ENCODE measurements around the gene DYNLT3. TPM values are rescaled to one million over a fixed set of nuclear protein-coding genes. Genes with fewer than 3 reads are reported as not detected.

Gene DYNLT3
- total and polyA plus RNA-seq, 5 donors, result 19.9 to 33.9 (median 22.5) TPM

- Histone ChIP-seq H3K4me1 (ENCODE audit: control insufficient read depth, insufficient read depth, low read length) (no peaks in the 10 kb centered on the region), H3K9me3 (ENCODE audit: control insufficient read depth, low read length) (no peaks in the 10 kb centered on the region), H3K27ac (ENCODE audit: low read length) (no peak overlapping the region), H3K27me3 (ENCODE audit: control insufficient read depth, insufficient read depth) (no peaks in the 10 kb centered on the region), H3K4me3 (ENCODE audit: low read length) (no peak overlapping the region)
- DNase-seq (no peak), ATAC-seq (no peak)
- intact Hi-C loops (cut with DNase I), result no loop called here
- WGBS, result 95% methylated on average over 3 of the region's 3 CpGs
Observed at GRCh38 chrX:37840931-37841330, 6.4 kb downstream of the DYNLT3 start.

GRCh38 chrX:37834937-37835336 lies 12.4 kb downstream of the DYNLT3 start:
- Histone ChIP-seq H3K4me3 (ENCODE audit: low read length) (no peak overlapping the region), H3K27ac (ENCODE audit: low read length) (no peak overlapping the region), H3K4me1 (ENCODE audit: control insufficient read depth, insufficient read depth, low read length) (no peaks in the 10 kb centered on the region), H3K27me3 (ENCODE audit: control insufficient read depth, insufficient read depth) (no peaks in the 10 kb centered on the region), H3K9me3 (ENCODE audit: control insufficient read depth, low read length) (no peaks in the 10 kb centered on the region)
- WGBS, result 85% methylated on average over 4 of the region's 4 CpGs
- ATAC-seq (no peak), DNase-seq (no peak)
- intact Hi-C loops (cut with DNase I), result no loop called here

GRCh38 chrX:37830371-37830770 lies 17.0 kb downstream of the DYNLT3 start:
- Histone ChIP-seq H3K27me3 (ENCODE audit: control insufficient read depth, insufficient read depth) (no peaks in the 10 kb centered on the region), H3K4me1 (ENCODE audit: control insufficient read depth, insufficient read depth, low read length) (no peaks in the 10 kb centered on the region), H3K4me3 (ENCODE audit: low read length) (no peak overlapping the region), H3K27ac (ENCODE audit: low read length) (no peak overlapping the region), H3K9me3 (ENCODE audit: control insufficient read depth, low read length) (no peaks in the 10 kb centered on the region)
- intact Hi-C loops (cut with DNase I), result no loop called here
- WGBS, result 89% methylated on average over 1 of the region's 1 CpG
- ATAC-seq (no peak), DNase-seq (no peak)

DNA sequence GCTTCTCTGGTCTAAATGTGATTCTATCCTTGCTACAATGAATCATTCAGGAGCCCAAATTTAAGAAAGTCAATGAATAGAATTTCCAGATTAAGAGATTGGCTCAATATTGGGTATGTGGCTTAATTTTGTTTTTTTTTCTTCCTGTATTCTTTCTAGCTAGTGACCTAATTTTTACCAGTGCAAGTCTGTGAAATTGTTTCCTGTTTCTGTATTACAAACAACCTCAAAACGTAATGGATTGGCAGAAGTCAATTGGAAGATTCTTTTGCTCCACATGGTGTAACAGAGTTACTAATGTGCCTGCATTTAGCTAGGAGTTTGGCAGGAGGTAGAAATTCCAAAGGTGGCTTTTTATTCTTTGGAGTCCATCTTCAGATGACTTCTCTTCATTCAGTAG lies 17.6 kb downstream of the DYNLT3 start:
- Histone ChIP-seq H3K4me3 (ENCODE audit: low read length) (no peak overlapping the region), H3K9me3 (ENCODE audit: control insufficient read depth, low read length) (no peaks in the 10 kb centered on the region), H3K27me3 (ENCODE audit: control insufficient read depth, insufficient read depth) (no peaks in the 10 kb centered on the region), H3K4me1 (ENCODE audit: control insufficient read depth, insufficient read depth, low read length) (no peaks in the 10 kb centered on the region), H3K27ac (ENCODE audit: low read length) (no peak overlapping the region)
- no peak for DNase-seq
- WGBS, result 35% methylated on average over 1 of the region's 1 CpG
- intact Hi-C loops (cut with DNase I), result loop anchor here in 3 of 4 donors (5.0 to 10.0 kb wide), 3 partner anchors 82 to 322 kb away; no protein-coding TSS in a partner anchor
- no peak for ATAC-seq

DNA sequence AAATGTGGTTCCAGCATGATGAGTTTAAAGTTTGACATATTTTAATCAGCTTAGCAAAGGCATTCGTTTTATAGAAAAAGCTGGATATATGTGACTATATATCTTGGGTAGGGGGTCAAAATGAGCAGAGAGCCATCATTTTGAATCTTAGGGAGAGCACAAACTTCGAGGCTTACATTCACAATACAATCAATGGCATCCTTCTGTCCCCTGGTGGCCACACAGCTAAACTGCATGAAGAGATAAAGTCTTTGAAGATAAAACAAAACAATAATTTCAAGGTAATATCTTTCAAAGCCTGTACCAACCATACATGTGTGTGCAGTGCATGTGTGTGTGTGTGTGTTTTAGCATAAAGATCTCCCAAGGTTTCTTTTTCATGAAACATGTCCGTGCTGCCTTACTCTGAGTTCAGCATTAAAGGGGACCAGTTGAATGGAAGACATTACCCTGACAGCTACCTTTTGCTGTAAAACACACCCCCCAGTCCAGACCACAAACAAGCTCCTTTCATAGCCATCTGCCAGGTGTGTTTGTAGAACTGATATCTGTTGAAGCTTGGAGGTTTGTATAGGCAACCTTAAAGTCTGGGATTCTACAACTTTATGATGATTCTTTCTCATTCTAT lies 22.0 kb downstream of the DYNLT3 start:
- peak in 1 of 2 donors; percentile 51 for ATAC-seq
- intact Hi-C loops (cut with DNase I), result loop anchor here in 3 of 4 donors (5.0 to 10.0 kb wide), 3 partner anchors 78 to 318 kb away; no protein-coding TSS in a partner anchor
- 4% methylated on average over 3 of the region's 3 CpGs for WGBS

DNA sequence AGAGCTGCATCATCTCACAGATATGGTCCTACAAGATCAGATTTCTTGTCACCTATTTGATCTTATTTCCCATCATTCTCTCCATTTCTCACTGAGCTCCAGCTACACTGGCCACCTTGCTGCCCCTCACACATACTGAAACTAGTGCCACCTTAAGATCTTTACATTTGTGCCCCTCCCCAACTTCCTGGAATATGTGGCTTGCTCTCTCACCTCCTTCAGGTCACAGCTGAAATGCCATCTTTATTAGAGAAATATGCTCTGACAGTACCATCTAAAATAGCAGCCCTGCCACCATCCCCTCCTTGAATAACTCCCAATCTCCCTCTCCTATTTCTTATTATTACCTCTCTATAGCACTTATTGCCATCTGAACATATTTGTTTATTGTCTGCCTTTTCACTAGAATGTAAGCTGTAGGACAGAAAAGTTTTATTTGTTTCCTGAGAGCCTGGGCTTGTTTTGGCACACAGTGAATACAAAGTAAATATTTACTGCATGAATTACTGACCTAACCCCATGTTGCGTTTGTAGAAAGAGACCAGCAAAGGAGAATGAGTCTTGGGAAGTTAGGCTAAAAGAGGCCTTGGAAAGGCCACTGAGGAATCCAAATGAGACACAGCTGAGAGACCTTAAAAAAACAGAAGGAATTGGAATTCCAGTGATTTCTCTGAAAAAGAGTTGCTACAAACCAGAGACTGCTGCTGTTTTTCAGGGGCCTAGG lies 22.7 kb downstream of the DYNLT3 start:
- no peak overlapping the region for H3K27ac ChIP-seq (ENCODE audit: low read length)
- DNase-seq (no peak), ATAC-seq (no peak)
- intact Hi-C loops (cut with DNase I), result loop anchor here in 3 of 4 donors (5.0 to 10.0 kb wide), 3 partner anchors 77 to 317 kb away; no protein-coding TSS in a partner anchor
- no peaks in the 10 kb centered on the region for H3K9me3 ChIP-seq (ENCODE audit: control insufficient read depth, low read length)
- H3K27me3 ChIP-seq (ENCODE audit: control insufficient read depth, insufficient read depth), result no peaks in the 10 kb centered on the region
- H3K4me3 ChIP-seq (ENCODE audit: low read length), result no peak overlapping the region
- WGBS, result 63% methylated on average over 1 of the region's 1 CpG
- no peaks in the 10 kb centered on the region for H3K4me1 ChIP-seq (ENCODE audit: control insufficient read depth, insufficient read depth, low read length)

More for the DNA sequence above, 22.0 kb downstream of the DYNLT3 start:
- Histone ChIP-seq H3K27me3 (ENCODE audit: control insufficient read depth, insufficient read depth) (no peaks in the 10 kb centered on the region), H3K9me3 (ENCODE audit: control insufficient read depth, low read length) (no peaks in the 10 kb centered on the region), H3K27ac (ENCODE audit: low read length) (no peak overlapping the region), H3K4me1 (ENCODE audit: control insufficient read depth, insufficient read depth, low read length) (no peaks in the 10 kb centered on the region), H3K4me3 (ENCODE audit: low read length) (no peak overlapping the region)
- DNase-seq, result peak in 2 of 3 donors; percentile 25 to 34

DNA sequence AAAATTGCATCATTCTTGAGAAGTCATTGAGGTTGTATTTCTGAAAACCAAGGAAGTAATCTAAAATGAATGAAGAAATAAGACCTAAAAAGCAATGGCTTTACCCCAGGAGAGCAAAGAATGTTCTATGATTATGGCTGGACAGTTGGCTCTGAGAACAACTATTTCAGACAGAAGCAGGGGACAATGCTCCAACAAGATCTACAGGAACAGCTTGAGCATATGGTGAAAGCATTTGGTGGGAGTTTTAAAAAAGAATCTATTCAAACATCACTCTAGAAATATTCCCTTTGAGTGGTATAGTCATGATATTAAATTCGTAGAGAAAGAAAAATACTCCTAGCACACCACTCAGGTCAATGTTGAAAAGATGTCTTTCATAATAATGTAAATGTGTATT lies 26.7 kb downstream of the DYNLT3 start:
- no peak for ATAC-seq
- no peaks in the 10 kb centered on the region for H3K27me3 ChIP-seq (ENCODE audit: control insufficient read depth, insufficient read depth)
- no peaks in the 10 kb centered on the region for H3K4me1 ChIP-seq (ENCODE audit: control insufficient read depth, insufficient read depth, low read length)
- H3K9me3 ChIP-seq (ENCODE audit: control insufficient read depth, low read length), result no peaks in the 10 kb centered on the region
- no peak for DNase-seq
- intact Hi-C loops (cut with DNase I), result loop anchor here in 2 of 4 donors (5.0 to 10.0 kb wide), 2 partner anchors 73 to 76 kb away; no protein-coding TSS in a partner anchor
- WGBS, result 82% methylated on average over 1 of the region's 1 CpG
- no peak overlapping the region for H3K27ac ChIP-seq (ENCODE audit: low read length)
- H3K4me3 ChIP-seq (ENCODE audit: low read length), result no peak overlapping the region

DNA sequence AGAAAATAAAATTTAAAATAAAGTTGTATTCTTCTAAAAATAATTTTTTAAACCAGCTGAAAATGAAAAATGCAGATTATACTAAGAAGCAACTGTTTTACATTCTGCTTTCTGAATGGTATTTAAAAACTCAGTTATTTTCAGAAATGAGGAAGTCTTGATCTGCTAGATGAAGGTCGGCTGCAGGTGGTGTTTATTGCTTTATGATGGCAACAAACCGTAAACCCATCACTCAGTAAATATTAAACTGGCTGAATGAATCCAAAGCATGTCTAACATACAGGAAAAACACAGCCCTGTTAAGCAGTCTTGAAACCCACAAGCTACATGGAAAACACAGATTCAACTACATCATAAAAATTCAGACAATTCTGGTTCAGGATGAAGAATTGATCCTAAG lies 29.3 kb downstream of the DYNLT3 start:
- WGBS, result 79% methylated on average over 2 of the region's 2 CpGs
- Histone ChIP-seq H3K27me3 (ENCODE audit: control insufficient read depth, insufficient read depth) (no peaks in the 10 kb centered on the region), H3K4me3 (ENCODE audit: low read length) (no peak overlapping the region), H3K27ac (ENCODE audit: low read length) (no peak overlapping the region), H3K4me1 (ENCODE audit: control insufficient read depth, insufficient read depth, low read length) (no peaks in the 10 kb centered on the region), H3K9me3 (ENCODE audit: control insufficient read depth, low read length) (no peaks in the 10 kb centered on the region)
- DNase-seq, result no peak
- ATAC-seq, result no peak
- intact Hi-C loops (cut with DNase I), result no loop called here

- Histone ChIP-seq H3K9me3 (ENCODE audit: control insufficient read depth, low read length) (no peaks in the 10 kb centered on the region), H3K27ac (ENCODE audit: low read length) (no peak overlapping the region), H3K4me3 (ENCODE audit: low read length) (no peak overlapping the region), H3K4me1 (ENCODE audit: control insufficient read depth, insufficient read depth, low read length) (no peaks in the 10 kb centered on the region), H3K27me3 (ENCODE audit: control insufficient read depth, insufficient read depth) (no peaks in the 10 kb centered on the region)
- 65% methylated on average over 3 of the region's 3 CpGs for WGBS
- no peak for ATAC-seq
- intact Hi-C loops (cut with DNase I), result no loop called here
- DNase-seq, result no peak
Observed at GRCh38 chrX:37817579-37817978, 29.8 kb downstream of the DYNLT3 start.

- Histone ChIP-seq H3K4me1 (ENCODE audit: control insufficient read depth, insufficient read depth, low read length) (no peaks in the 10 kb centered on the region), H3K27me3 (ENCODE audit: control insufficient read depth, insufficient read depth) (no peaks in the 10 kb centered on the region), H3K27ac (ENCODE audit: low read length) (no peak overlapping the region), H3K9me3 (ENCODE audit: control insufficient read depth, low read length) (no peaks in the 10 kb centered on the region), H3K4me3 (ENCODE audit: low read length) (no peak overlapping the region)
- ATAC-seq (no peak), DNase-seq (no peak)
- 89% methylated on average over 2 of the region's 2 CpGs for WGBS
- intact Hi-C loops (cut with DNase I), result no loop called here
Observed at GRCh38 chrX:37817176-37817575, 30.2 kb downstream of the DYNLT3 start.

GRCh38 chrX:37816766-37817165 lies 30.6 kb downstream of the DYNLT3 start:
- Histone ChIP-seq H3K9me3 (ENCODE audit: control insufficient read depth, low read length) (no peaks in the 10 kb centered on the region), H3K4me1 (ENCODE audit: control insufficient read depth, insufficient read depth, low read length) (no peaks in the 10 kb centered on the region), H3K4me3 (ENCODE audit: low read length) (no peak overlapping the region), H3K27me3 (ENCODE audit: control insufficient read depth, insufficient read depth) (no peaks in the 10 kb centered on the region), H3K27ac (ENCODE audit: low read length) (no peak overlapping the region)
- 85% methylated on average over 4 of the region's 4 CpGs for WGBS
- intact Hi-C loops (cut with DNase I), result no loop called here
- ATAC-seq, result no peak
- no peak for DNase-seq
